Amniotic epithelial cell (primary cell): ENCODE measurements around the gene JMJD6.
"Not testable (repeated sequence)": the region's sequence is repeated elsewhere in the genome, so short reads cannot be mapped to it uniquely, and the experiment has no call there.

ENCODE experiments used
- DNase-seq: peaks from one replicate; pipeline ENCODE4 v3.0.0-alpha.2; 2010; ENCODE audit warnings: low read depth

JMJD6 gene

DNA sequence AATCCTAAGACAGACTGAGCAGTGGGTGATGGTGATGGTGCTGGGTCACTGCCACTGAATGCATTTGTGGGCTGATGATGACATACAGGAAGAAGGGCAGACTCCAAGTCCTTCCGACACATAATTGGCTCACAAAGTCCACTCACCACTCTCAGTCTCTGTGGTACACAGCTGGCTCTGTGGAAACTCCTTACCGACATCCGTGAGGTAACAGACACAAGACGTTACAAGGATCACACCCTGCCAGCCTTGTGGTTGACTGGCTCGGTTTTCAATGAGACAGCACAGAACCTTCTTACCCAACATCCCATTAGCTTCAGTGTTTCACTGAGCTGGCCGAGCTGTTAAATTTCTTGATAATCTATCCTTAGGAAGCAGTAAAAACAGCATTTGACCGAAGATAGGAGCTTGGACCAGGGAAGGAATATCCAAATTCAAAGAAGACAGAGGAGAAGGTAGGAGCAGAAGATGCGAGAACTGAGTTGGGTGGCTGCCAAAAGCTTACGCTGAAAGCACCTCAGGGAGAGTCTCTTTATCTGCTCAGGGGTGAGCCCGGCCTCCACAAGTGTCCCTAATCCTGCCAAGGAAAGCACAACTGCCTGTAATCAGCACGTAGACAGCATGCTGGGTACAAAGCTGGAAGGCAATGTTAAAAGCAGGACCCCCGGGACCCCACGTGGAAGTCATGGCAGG is 10.1 kb downstream of the JMJD6 start:
- DNase-seq: peak; percentile 100

GRCh38 chr17:76715496-76715830 is 10.9 kb downstream of the JMJD6 start:
- no peak for DNase-seq

DNA sequence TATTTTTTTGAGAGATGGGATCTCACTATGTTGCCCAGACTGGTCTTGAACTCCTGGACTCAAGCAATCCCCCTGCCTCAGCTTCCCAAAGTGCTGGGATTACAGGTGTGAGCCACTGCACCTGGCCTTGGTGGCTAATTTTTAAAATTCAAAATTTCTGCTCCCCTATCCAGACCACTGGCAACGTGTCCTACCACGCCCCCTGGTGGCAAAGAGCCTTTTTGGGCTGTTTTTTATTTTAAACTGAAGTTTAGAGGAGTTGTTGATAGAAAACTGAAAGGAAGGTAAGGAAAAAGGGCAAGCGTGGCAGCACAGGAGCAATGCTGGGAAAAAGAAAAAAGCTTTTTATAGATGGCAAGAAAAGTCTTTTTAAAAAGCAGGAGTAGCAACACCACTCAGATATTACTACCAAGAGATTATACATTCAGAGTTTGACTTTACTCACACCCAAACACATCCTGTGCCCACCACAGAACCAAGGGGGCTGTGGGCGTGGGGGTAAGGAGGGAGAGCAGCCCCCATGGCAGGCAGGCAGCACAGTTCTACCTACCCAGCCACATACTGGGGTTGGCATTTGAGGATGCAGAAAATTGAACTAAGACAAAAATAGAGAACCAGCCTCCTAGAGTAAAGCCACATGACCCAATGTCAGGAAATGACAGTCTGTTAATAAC is 11.4 kb downstream of the JMJD6 start:
- DNase-seq: no peak

DNA sequence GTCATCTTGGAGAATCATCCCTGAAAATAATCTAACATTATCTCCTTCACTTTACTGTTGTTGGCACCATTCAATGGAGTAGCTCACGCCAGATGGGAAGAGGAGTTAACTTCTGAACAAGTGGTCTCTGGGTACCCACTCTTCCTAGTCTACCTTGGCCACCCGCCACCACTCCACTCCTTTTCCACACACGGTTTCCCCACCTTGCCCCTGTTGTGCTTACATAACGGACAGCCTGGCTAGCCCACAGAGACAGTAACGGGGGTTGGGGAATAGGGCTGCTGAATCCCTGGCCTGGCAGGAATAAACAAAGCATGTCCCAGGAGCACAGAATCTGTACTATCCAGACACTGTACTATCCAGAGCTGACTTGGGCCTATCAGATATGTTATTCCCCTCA is 12.1 kb downstream of the JMJD6 start:
- no peak for DNase-seq

DNA sequence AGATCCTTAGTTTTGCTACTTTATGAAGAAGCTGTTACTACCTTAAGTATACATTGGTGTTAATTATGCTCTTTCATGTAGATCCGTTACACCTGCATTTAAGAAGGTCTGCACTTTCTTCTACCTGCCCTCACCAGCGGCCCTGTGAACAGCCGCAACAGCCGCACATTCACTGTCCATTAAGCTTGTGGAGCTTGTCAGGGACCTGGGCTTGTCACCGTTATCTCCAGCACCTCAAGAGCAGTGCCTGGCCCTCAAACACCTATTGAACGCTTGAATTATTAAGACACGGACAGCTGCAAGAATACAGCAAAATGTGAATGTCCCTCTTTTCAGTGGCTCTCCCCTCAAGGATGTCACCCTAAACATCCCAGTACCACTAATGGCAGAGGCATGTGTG is 12.6 kb downstream of the JMJD6 start:
- DNase-seq: no peak

DNA sequence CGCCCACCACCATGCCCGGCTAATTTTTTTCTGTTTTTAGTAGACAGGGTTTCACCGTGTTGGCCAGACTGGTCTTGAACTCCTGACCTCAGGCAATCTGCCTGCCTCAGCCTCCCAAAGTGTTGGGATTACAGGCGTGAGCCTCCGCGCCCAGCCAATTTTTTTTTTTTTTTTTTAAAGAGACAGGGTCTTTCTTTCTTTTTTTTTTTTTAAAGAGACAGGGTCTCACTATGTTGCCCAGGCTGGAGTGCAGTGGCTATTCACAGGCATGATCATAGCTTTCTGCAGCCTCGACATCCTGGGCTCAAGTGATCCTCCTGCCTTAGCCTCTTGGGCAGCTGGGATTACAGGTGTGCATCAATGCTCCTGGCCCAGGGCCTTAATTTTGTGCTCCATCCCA is 14.1 kb downstream of the JMJD6 start:
- DNase-seq: not testable (repeated sequence)

DNA sequence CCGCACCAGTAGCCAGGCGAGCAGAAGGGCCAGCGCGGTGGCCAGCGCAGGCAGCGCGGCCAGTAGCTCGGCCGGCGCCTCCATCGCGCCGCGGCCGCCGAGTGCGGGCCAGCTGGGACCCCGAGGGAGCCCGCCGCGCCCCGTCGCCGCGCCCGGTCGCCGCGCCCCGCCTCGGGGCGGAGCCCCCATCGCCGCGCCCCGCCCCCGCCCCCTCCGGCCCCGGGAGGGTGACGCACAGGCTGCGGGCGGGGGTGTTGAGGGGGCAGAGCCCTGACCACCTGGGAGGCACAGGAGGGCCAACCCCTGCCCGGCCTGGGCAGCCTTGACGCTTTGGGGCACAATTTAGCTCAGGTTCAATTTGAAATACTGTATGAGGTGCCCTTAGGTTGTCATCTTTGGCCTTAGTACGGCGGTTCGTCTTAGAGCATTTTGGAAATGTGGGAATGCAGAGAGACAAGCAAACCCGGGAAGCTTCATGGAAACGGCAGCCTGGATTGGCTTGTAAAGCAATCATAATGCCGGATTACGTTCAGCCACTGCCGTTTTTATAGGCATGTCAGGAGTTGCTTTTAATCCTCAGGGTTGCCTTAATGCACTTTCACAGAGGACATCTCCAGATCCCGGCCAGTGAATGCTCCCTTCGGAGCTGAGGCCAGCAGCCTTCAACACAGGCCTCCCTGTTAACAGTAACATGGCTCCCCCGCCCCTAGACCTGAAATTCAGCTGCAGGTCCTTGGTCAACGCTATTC is 15.4 kb downstream of the JMJD6 start, which contains the start of gene MXRA7:
MXRA7 (minus strand) TSS at position 103 of the 749 bp plus-strand sequence; CDS start at position 84, 19 bp downstream.
- DNase-seq: peak; percentile 50

DNA sequence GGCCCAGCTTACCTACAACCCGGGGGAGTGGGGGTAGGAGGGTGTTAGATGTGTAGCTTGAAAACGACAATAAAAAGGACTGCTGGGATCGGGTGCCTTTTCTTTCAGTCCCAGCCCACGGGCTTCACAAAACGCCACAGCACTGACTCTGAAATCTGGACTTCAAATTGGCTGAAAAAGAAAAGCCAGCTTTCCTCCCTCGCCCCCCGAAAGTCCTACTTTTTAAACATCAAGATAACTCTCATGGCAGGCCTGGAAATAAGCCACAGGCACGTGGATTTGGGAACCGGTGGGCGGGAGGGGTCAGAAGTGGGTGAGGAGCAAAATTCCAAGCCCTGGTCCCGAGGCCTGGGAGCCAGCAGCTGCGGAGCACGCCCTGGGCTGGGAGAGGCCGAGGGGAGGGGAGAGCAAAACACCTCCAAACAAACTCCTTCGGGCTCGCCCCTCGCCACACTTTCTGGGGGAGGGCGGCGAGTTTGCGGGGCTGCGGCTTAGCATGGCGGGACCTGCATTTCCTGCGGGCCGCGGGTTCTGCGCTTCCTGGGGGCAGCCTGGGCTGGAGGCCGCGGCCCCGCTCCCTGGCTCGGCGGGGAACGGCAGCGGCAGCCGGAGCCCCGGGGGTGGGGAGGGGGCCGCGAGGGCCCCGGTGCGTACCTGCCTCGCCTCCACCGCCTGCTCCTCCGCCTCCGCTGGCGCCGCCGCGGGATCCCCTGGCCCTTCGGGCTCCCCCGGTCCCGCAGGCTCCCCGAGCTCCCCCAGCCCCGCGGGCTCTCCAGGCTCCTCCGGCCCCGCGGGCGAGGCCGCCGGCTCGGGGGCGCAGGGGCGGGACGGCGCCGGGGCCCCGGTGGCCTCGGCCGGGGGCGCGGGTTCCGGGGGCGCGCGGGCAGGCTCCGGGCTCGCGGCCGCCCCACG is 16.2 kb downstream of the JMJD6 start:
- DNase-seq: not testable (repeated sequence)

- DNase-seq: peak; percentile 90
These were observed 17.1 kb downstream of the JMJD6 start for GRCh38 chr17:76709077-76709950.

- no peak for DNase-seq
These were observed 18.2 kb downstream of the JMJD6 start for GRCh38 chr17:76707985-76708807.

- no peak for DNase-seq
These were observed 19.6 kb downstream of the JMJD6 start for GRCh38 chr17:76706817-76707216.

DNA sequence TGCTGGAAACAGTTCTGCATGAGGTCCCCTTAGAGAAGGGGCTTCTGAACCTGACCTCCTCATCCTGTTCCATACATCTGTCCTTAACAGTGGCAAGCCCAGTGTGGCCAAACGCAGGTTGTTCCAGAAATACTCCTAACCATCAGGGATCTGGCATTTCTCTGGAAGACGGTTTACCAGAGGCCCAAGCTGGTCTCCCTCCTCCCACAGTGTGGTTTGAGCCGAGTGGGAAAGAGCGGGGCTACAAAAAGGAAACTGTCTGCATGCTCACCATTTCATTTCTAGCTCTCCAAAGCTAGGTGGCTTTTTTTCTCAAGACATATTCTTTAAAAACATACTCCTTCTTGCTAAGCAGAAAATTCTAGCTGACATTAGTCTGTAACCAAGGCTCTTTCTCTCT is 21.6 kb downstream of the JMJD6 start:
- peak; percentile 64 for DNase-seq

GRCh38 chr17:76702941-76703637 is 23.3 kb downstream of the JMJD6 start:
- DNase-seq: peak; percentile 56

DNA sequence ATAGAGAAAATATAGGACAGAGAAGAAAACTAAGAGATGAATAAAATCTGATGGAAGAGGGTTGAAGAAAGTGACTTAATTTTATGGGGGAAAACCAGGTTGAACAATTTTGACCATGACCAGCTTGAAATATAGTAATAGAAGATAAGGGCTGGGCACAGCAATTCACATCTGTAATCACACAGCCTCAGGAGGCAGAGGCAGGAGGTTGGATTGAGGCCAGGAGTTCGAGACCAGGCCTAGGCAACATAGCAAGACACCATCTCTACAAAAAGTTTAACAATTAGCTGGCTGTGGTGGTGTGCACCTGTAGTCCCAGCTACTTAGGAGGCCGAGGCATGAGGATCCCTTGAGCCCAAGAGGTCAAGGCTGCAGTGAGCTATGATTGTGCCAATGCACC is 24.3 kb downstream of the JMJD6 start:
- no peak for DNase-seq

DNA sequence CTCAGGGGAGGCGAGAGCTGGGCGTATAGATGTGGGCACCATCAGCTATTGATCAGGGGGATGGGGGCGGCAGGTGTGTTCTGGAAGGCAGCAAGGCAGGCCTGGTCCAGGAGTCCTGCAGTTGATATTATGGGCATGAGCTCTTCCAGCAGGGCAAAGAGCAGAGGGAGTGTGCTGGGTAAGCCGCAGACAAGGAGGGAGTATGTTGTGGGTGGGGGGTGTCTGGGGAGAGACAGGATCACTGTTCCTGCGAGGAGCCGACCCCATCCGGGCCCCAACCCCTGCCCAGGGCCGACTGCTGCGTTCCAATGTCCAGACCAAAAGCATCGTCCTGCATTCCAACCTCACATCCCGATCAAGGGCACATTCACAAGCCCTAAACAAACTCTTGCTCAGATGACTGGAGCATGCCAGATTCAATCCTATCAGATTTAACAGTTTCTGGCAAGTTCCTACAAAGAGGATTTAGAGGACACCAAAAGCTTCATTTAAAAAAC is 24.9 kb downstream of the JMJD6 start:
- DNase-seq: peak; percentile 43

DNA sequence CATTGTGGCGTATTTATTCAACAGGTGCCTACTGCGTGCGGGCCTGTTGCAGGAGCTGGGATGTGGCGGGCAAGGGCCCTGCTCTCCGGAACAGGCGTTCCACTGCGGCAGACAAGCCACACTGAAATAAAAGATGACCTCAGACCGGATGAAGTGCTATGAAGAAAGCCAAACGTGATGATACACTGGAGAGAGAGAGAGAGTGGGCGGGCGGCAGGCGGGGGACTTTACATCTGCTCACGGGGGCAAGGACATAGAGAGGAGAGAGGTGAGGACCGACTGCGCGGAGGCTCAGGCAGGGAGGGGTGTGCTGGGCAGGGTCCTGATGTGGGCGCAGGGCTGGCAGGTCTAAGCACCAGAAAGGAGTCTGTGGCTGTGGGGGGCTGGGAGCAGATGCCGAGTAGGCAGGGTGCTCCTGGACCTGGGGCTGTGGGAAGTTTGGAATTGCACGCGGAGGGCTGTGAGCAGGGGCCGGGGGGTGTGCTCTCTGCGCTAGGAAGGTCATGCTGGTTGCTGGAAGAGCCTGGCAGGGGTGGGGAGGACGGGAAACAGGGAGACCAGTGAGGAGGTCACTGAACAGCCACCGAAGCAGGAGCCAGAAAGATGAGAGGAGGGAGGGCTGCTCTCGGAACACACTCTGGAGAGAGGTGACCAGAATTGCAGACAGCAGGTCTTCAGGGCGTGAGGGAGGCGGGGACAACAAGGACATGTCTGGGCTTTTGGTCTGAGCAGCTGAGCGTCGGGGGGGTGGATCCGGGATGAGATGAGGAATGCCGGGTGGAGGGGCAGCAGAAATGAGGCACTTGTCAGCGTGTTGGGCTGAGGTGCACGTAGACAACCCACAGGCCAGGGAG is 25.6 kb downstream of the JMJD6 start:
- peak; percentile 80 for DNase-seq

DNA sequence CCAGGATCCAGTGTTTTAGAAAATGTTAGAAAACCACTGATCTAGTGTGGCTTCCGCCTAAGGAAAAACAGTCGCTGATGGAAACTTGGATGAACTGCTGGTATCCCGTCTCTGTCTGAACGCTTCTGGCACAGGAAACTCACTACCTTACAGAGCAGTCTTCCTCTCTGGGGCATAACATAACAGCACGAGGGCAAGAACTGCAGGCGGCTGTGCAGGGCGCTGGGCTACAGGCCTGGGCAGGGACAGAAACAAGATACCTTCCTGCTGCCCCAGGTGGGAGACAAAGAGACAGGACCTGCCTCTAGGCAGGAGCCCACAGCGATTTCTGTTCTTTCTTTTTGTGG is 26.2 kb downstream of the JMJD6 start:
- no peak for DNase-seq

DNA sequence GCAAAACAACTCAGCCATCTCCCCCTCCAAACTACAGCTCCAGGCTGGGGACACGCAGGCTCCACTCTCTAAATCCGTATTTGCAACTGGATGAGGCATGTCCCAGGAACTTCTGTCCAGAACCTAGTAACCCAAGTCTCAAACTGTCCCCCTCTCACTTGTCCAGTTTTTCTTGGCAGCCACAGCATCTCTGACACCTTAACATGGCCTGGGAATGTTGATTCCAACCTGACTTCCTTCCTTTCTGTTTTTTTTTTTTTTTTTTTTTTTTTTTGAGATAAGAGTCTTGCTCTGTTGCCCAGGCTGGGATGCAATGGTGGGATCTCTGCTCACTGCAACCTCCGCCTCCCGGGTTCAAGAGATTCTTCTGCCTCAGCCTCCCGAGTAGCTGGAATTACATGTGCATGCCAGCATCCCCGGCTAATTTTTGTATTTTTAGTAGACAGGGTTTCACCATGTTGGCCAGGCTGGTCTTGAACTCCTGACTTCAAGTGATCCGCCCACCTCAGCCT is 27.9 kb downstream of the JMJD6 start:
- DNase-seq: not testable (repeated sequence)
